WTC11 (cell line): ENCODE results near the gene CCDC88B.

Experiments used
- FOXP1 ChIP-seq: sonication (generic); formaldehyde crosslinking; IDR thresholded peaks from 2 replicates; pipeline ENCODE4 v1.8.0; 2022; ENCODE audit warnings: missing genetic modification reagents, mild to moderate bottlenecking, moderate library complexity, borderline replicate concordance
- HMGXB4 ChIP-seq: sonication (generic); formaldehyde crosslinking; IDR thresholded peaks from 2 replicates; pipeline ENCODE4 v1.8.1; 2023; ENCODE audit warnings: mild to moderate bottlenecking, moderate library complexity, missing genetic modification reagents
- MAX ChIP-seq: sonication (generic); formaldehyde crosslinking; IDR thresholded peaks from 2 replicates; pipeline ENCODE4 v1.8.0; 2022; ENCODE audit warnings: mild to moderate bottlenecking, missing genetic modification reagents
- ZNF232 ChIP-seq: sonication (generic); formaldehyde crosslinking; IDR thresholded peaks from 2 replicates; pipeline ENCODE4 v1.8.0; 2022; ENCODE audit warnings: mild to moderate bottlenecking, missing genetic modification reagents
- TF ChIP-seq, protein P1 (sequence below): fragments of 200-600 bp; IDR thresholded peaks from 2 replicates; pipeline ENCODE4 v1.8.0; 2022; ENCODE audit warnings: antibody characterized with exemption

- TF ChIP-seq FOXP1 (CRISPR knock-in tag) = no peak
- TF ChIP-seq, protein P1, sequence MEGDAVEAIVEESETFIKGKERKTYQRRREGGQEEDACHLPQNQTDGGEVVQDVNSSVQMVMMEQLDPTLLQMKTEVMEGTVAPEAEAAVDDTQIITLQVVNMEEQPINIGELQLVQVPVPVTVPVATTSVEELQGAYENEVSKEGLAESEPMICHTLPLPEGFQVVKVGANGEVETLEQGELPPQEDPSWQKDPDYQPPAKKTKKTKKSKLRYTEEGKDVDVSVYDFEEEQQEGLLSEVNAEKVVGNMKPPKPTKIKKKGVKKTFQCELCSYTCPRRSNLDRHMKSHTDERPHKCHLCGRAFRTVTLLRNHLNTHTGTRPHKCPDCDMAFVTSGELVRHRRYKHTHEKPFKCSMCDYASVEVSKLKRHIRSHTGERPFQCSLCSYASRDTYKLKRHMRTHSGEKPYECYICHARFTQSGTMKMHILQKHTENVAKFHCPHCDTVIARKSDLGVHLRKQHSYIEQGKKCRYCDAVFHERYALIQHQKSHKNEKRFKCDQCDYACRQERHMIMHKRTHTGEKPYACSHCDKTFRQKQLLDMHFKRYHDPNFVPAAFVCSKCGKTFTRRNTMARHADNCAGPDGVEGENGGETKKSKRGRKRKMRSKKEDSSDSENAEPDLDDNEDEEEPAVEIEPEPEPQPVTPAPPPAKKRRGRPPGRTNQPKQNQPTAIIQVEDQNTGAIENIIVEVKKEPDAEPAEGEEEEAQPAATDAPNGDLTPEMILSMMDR = no peak
- TF ChIP-seq MAX (CRISPR knock-in tag) = no peak
- TF ChIP-seq HMGXB4 = no peak
- no peak for TF ChIP-seq ZNF232 (CRISPR knock-in tag)
These were observed 11.2 kb downstream of the CCDC88B start for GRCh38 chr11:64351136-64351631.
